A549 (cell line): ENCODE measurements around the gene HS3ST1.

Source experiments
- CTCF ChIP-seq: fragments of >200 bp; sonication (Bioruptor Twin); formaldehyde crosslinking; IDR thresholded peaks from 3 replicates; pipeline ENCODE4 v1.5.1; 2016
- HMGXB4 ChIP-seq: fragments of 250-450 bp; sonication (Bioruptor Pico); IDR thresholded peaks from 2 replicates; pipeline ENCODE4 v1.5.0; 2021; ENCODE audit warnings: mild to moderate bottlenecking, moderate library complexity, borderline replicate concordance
- MYC ChIP-seq: IDR thresholded peaks from 2 replicates; pipeline ENCODE4 v1.6.1; 2012; ENCODE audit warnings: mild to moderate bottlenecking, inconsistent platforms, low read length, improper control_type of control experiment, borderline replicate concordance
- POLR2A ChIP-seq: IDR thresholded peaks from 2 replicates; pipeline ENCODE4 v1.6.1; 2012; ENCODE audit warnings: mild to moderate bottlenecking, low read length

GRCh38 chr4:11368701-11369115, 60.0 kb downstream of the HS3ST1 start:
- no peak for TF ChIP-seq MYC
- TF ChIP-seq POLR2A: no peak
- no peak for TF ChIP-seq CTCF
- TF ChIP-seq HMGXB4 (CRISPR knock-in tag): no peak
